GM12878 (cell line): ENCODE data around the gene EDC3. TPM values are rescaled to one million over a fixed set of nuclear protein-coding genes. Genes with fewer than 3 reads are reported as not detected.

Source experiments
- ATAC-seq: fragments of 200-7000 bp; cut with Tn5 transposase; 3 replicates; pipeline ENCODE4 v1.9.1; 2020; ENCODE audit warnings: mild to moderate bottlenecking, moderate library complexity
- BruUV-seq: library from RNA; stranded (reverse); fragments of 400-500 nt; replicated peaks from 2 replicates; lab custom pipeline; 2021; lab: Mats Ljungman, UMichigan
- CTCF ChIA-PET: fragments of 300-600 bp; sonication (Branson Sonifier 250); formaldehyde crosslinking; extraction: SDS; loops from one replicate; lab custom pipeline; 2021; ENCODE audit warnings: inconsistent platforms; lab: Yijun Ruan, JAX
- POLR2A ChIA-PET: fragments of 350-600 bp; formaldehyde crosslinking; extraction: SDS; loops from one replicate; lab custom pipeline; 2021; ENCODE audit warnings: inconsistent platforms; lab: Charles Lee
- RAD21 ChIA-PET: fragments of 300-600 bp; sonication (Branson Sonifier 250); formaldehyde crosslinking; loops from one replicate; lab custom pipeline; 2023; ENCODE audit warnings: antibody characterized with exemption; ENCODE audit not compliant: unreplicated experiment; lab: Charles Lee
- SMC1A ChIA-PET: fragments of 300-600 bp; sonication (Branson Sonifier 250); formaldehyde crosslinking; loops from one replicate; lab custom pipeline; 2023; ENCODE audit not compliant: unreplicated experiment, uncharacterized antibody; lab: Charles Lee
- DNase-seq: peaks from one replicate; pipeline ENCODE4 v3.0.0-alpha.2; 2011; ENCODE audit warnings: low read depth, low spot score
- FAIRE-seq: peaks from 3 replicates; lab custom pipeline; 2011; peaks lifted over from hg19 to GRCh38; lab: Jason Lieb, UNC
- H2AFZ ChIP-seq: 2 replicates; pipeline ENCODE4 v1.6.0; 2011; ENCODE audit warnings: low read depth, low read length, control low read depth; ENCODE audit not compliant: control insufficient read depth
- H3K27ac ChIP-seq: 2 replicates; pipeline ENCODE4 v1.5.1; 2011; ENCODE audit warnings: control low read depth; ENCODE audit not compliant: control insufficient read depth, insufficient read depth
- H3K27me3 ChIP-seq, 2 experiments: replicated peaks in 1 of 2; 2 replicates each; pipeline versions ENCODE4 v1.6.0 to v1.6.1; 2011; ENCODE audit warnings: low read length in 1 of 2; ENCODE audit not compliant: control insufficient read depth in 2 of 2, insufficient read depth in 2 of 2
- H3K36me3 ChIP-seq, 2 experiments: 2 replicates each; pipeline ENCODE4 v1.5.1; 2011; ENCODE audit warnings: low read length in 1 of 2; ENCODE audit not compliant: control insufficient read depth in 2 of 2, insufficient read depth in 2 of 2
- H3K4me1 ChIP-seq: 2 replicates; pipeline ENCODE4 v1.6.1; 2011; ENCODE audit warnings: mild to moderate bottlenecking, low read length, moderate library complexity, mixed read lengths; ENCODE audit not compliant: control insufficient read depth, insufficient read depth
- H3K4me2 ChIP-seq: 2 replicates; pipeline ENCODE4 v1.6.0; 2011; ENCODE audit warnings: control low read depth; ENCODE audit not compliant: control insufficient read depth, insufficient read depth
- H3K4me3 ChIP-seq: fragments of 200-600 bp; sonication (generic); 2 replicates; pipeline ENCODE4 v1.5.1; 2016
- H3K79me2 ChIP-seq: 2 replicates; pipeline ENCODE4 v1.6.0; 2011; ENCODE audit warnings: low read length; ENCODE audit not compliant: control insufficient read depth, insufficient read depth
- H3K9ac ChIP-seq: 2 replicates; pipeline ENCODE4 v1.8.0; 2011; ENCODE audit warnings: low read length, control low read depth, mixed read lengths; ENCODE audit not compliant: control insufficient read depth, insufficient read depth
- H3K9me3 ChIP-seq: replicated peaks from 3 replicates; pipeline ENCODE4 v1.5.1; 2011; ENCODE audit warnings: mild to moderate bottlenecking, low read length; ENCODE audit not compliant: control insufficient read depth, insufficient read depth
- H4K20me1 ChIP-seq: 2 replicates; pipeline ENCODE4 v1.6.0; 2011; ENCODE audit not compliant: control insufficient read depth, insufficient read depth
- BRCA1 ChIP-seq: IDR thresholded peaks from 2 replicates; pipeline ENCODE4 v1.6.1; 2011; ENCODE audit warnings: low read depth, low read length, improper control_type of control experiment
- CBFB ChIP-seq: IDR thresholded peaks from 2 replicates; pipeline ENCODE4 v1.6.1; 2016; ENCODE audit warnings: antibody characterized with exemption, low read depth
- CEBPZ ChIP-seq: fragments of 150-350 bp; IDR thresholded peaks from 2 replicates; pipeline ENCODE4 v1.6.1; 2016; ENCODE audit warnings: low read depth, low read length
- CHD2 ChIP-seq: IDR thresholded peaks from 2 replicates; pipeline ENCODE4 v1.6.1; 2011; ENCODE audit warnings: low read depth, low read length, improper control_type of control experiment, borderline replicate concordance
- FOXK2 ChIP-seq: fragments of 450-650 bp; IDR thresholded peaks from 2 replicates; pipeline ENCODE4 v1.6.1; 2017; ENCODE audit warnings: mild to moderate bottlenecking, moderate library complexity
- MLLT1 ChIP-seq: fragments of 450-650 bp; IDR thresholded peaks from 2 replicates; pipeline ENCODE4 v1.6.1; 2016; ENCODE audit warnings: mild to moderate bottlenecking
- NFIC ChIP-seq: IDR thresholded peaks from 2 replicates; pipeline ENCODE4 v1.6.1; 2012; ENCODE audit warnings: low read depth, mild to moderate bottlenecking, inconsistent platforms, low read length, moderate library complexity
- PAX8 ChIP-seq: fragments of 450-650 bp; IDR thresholded peaks from 2 replicates; pipeline ENCODE4 v1.6.1; 2017; ENCODE audit warnings: mild to moderate bottlenecking, moderate library complexity
- POU2F2 ChIP-seq: IDR thresholded peaks from 3 replicates; pipeline ENCODE4 v1.6.1; 2011; ENCODE audit warnings: low read depth, mild to moderate bottlenecking, low read length, borderline replicate concordance
- SIX5 ChIP-seq: IDR thresholded peaks from 2 replicates; pipeline ENCODE4 v1.6.1; 2011; ENCODE audit warnings: mild to moderate bottlenecking, low read depth, low read length, moderate library complexity; ENCODE audit not compliant: severe bottlenecking
- SREBF2 ChIP-seq: IDR thresholded peaks from 2 replicates; pipeline ENCODE4 v1.6.1; 2012; ENCODE audit warnings: mild to moderate bottlenecking, low read length
- ZBTB33 ChIP-seq: fragments of 450-650 bp; IDR thresholded peaks from 2 replicates; pipeline ENCODE4 v1.6.1; 2017; ENCODE audit warnings: mild to moderate bottlenecking
- ZNF274 ChIP-seq: IDR thresholded peaks from one replicate; pipeline ENCODE4 v1.8.0; 2011; ENCODE audit not compliant: insufficient read length, insufficient read depth
- WGBS: methylation state at CpG from one replicate; pipeline ENCODE4 v1.1.6; 2016; ENCODE audit warnings: low lambda C conversion rate; ENCODE audit not compliant: insufficient replicate concordance, insufficient coverage; ENCODE audit errors: missing lambda C conversion rate; 5-methylcytosine and 5-hydroxymethylcytosine counted together
- in situ Hi-C: fragments of 300-500 bp; cut with MboI; formaldehyde crosslinking; loops from 9 replicates; pipeline ENCODE4 v1.14.3; 2018; ENCODE audit warnings: mixed read lengths
- intact Hi-C: fragments of 100-400 bp; cut with micrococcal nuclease; formaldehyde crosslinking; loops from one replicate; pipeline ENCODE4 v1.14.2; 2022; ENCODE audit not compliant: unreplicated experiment
- polyA plus RNA-seq, 11 experiments: library from polyadenylated mRNA; depleted of rRNA in 4 of 11; unstranded in 6 of 11; stranded (reverse) in 5 of 11; fragments of >200 nt; fragmentation: Nextera tagmentation in 4 of 11; fragmentation: Illumina TruSeq in 1 of 11; extraction: Ambion mirVana in 4 of 11; extraction: Trizol in 1 of 11; gene quantifications; 1 replicate in 1 of 11; 2 replicates in 10 of 11; pipeline versions ENCODE4 v1.2.1 to v1.2.3, GENCODE V29; 2011 to 2016; ENCODE audit warnings: inconsistent platforms in 2 of 11, missing spikeins in 2 of 11, low read depth in 1 of 11
- total RNA-seq, 4 experiments: library from RNA; depleted of rRNA in 3 of 4; stranded (reverse); fragments of >200 nt in 3 of 4; fragmentation: Illumina TruSeq in 1 of 4; extraction: Trizol in 1 of 4; gene quantifications; 2 replicates each; pipeline versions ENCODE4 v1.2.1 to v1.2.3, GENCODE V29; 2013 to 2021

The EDC3 gene
- total and polyA plus RNA-seq, 10 of the 15 experiments (the other 5 are each of a cell fraction or from before 2014, with no cell fraction given), result 11.8 to 48.4 (median 35.3) TPM

- H3K79me2 ChIP-seq, result no peaks in the 10 kb centered on the region; the same call in 1 of the 2 replicates
- in situ Hi-C loops (no loop called here), intact Hi-C loops (no loop called here)
- no peaks in the 10 kb centered on the region for H3K27me3 ChIP-seq
- no peak overlapping the region for H3K4me3 ChIP-seq
- no peak for DNase-seq
- WGBS, result 82% methylated on average over 3 of the region's 3 CpGs
- ChIA-PET RAD21 (no interaction called here), SMC1A (no interaction called here), CTCF (no interaction called here), POLR2A (no interaction called here)
- FAIRE-seq, result no peak
- no peaks in the 10 kb centered on the region for H3K9me3 ChIP-seq
- no peak overlapping the region for H2AFZ ChIP-seq
- no peak overlapping the region for H3K9ac ChIP-seq
- no peaks in the 10 kb centered on the region for H4K20me1 ChIP-seq
- no peak overlapping the region for H3K27ac ChIP-seq
- TF ChIP-seq ZNF274, result no peak
- no peak for TF ChIP-seq BRCA1
- TF ChIP-seq SREBF2, result no peak
- H3K4me2 ChIP-seq, result no peak overlapping the region
- BruUV-seq, result no TSS peak
- peaks cover 31 to 45% of the 10 kb centered on the region in 2 experiments for H3K36me3 ChIP-seq
- ATAC-seq, result no peak
- no peaks in the 10 kb centered on the region for H3K4me1 ChIP-seq
Measured at GRCh38 chr15:74585191-74585590, 110.6 kb downstream of the EDC3 start.

- Histone ChIP-seq H3K27me3 (no peaks in the 10 kb centered on the region), H3K9ac (no peak overlapping the region), H4K20me1 (no peaks in the 10 kb centered on the region), H3K36me3 (peaks cover 28 to 45% of the 10 kb centered on the region in 2 experiments), H3K4me1 (no peaks in the 10 kb centered on the region), H3K4me3 (no peak overlapping the region), H3K9me3 (no peaks in the 10 kb centered on the region), H3K4me2 (no peak overlapping the region), H3K27ac (no peak overlapping the region), H2AFZ (no peak overlapping the region), H3K79me2 (no peaks in the 10 kb centered on the region; the same call in 1 of the 2 replicates)
- DNase-seq (no peak), FAIRE-seq (no peak), ATAC-seq (no peak)
- in situ Hi-C loops, result no loop called here
- BruUV-seq, result no TSS peak
- ChIA-PET POLR2A (no interaction called here), RAD21 (no interaction called here), SMC1A (no interaction called here), CTCF (no interaction called here)
- intact Hi-C loops, result no loop called here
- 100% methylated on average over 4 of the region's 4 CpGs for WGBS
- TF ChIP-seq CHD2, result no peak
- TF ChIP-seq SIX5, result no peak
- TF ChIP-seq POU2F2, result no peak
- no peak for TF ChIP-seq CBFB
- no peak for TF ChIP-seq PAX8
- no peak for TF ChIP-seq FOXK2
- TF ChIP-seq CEBPZ, result no peak
- TF ChIP-seq ZBTB33, result no peak
- no peak for TF ChIP-seq MLLT1
- TF ChIP-seq NFIC, result no peak
Measured at GRCh38 chr15:74584779-74585178, 111.0 kb downstream of the EDC3 start.
